Astrocyte (in vitro differentiated cells and primary cell): ENCODE measurements around the gene TRAF6. TPM values are rescaled to one million over a fixed set of nuclear protein-coding genes. Genes with fewer than 3 reads are reported as not detected.
"Not testable (repeated sequence)": the region's sequence is repeated elsewhere in the genome, so short reads cannot be mapped to it uniquely, and the experiment has no call there.

Experiments used
- DNase-seq: peaks from one replicate; pipeline ENCODE4 v3.0.0-alpha.2; 2010; ENCODE audit warnings: low read depth
- FAIRE-seq: peaks from 2 replicates; lab custom pipeline; 2011; peaks lifted over from hg19 to GRCh38; lab: Jason Lieb, UNC
- H2AFZ ChIP-seq: 2 replicates; pipeline ENCODE4 v1.6.0; 2012; ENCODE audit warnings: low read depth, low read length, inconsistent platforms
- H3K27ac ChIP-seq: 2 replicates; pipeline ENCODE4 v1.5.1; 2011; ENCODE audit warnings: low read depth, low read length, inconsistent platforms
- H3K27me3 ChIP-seq: 2 replicates; pipeline ENCODE4 v1.6.0; 2011; ENCODE audit warnings: low read length, inconsistent platforms; ENCODE audit not compliant: insufficient read depth
- H3K36me3 ChIP-seq: 2 replicates; pipeline ENCODE4 v1.5.1; 2011; ENCODE audit warnings: low read length, inconsistent platforms; ENCODE audit not compliant: insufficient read depth
- H3K4me1 ChIP-seq: 2 replicates; pipeline ENCODE4 v1.5.1; 2011; ENCODE audit warnings: low read length, inconsistent platforms; ENCODE audit not compliant: insufficient read depth
- H3K4me2 ChIP-seq: 2 replicates; pipeline ENCODE4 v1.6.0; 2012; ENCODE audit warnings: low read length, inconsistent platforms
- H3K4me3 ChIP-seq: 2 replicates; pipeline ENCODE4 v1.5.1; 2011; ENCODE audit warnings: low read depth, mild to moderate bottlenecking, low read length, inconsistent platforms; ENCODE audit not compliant: insufficient read depth
- H3K79me2 ChIP-seq: 2 replicates; pipeline ENCODE4 v1.6.0; 2012; ENCODE audit warnings: mild to moderate bottlenecking, low read length, inconsistent platforms; ENCODE audit not compliant: insufficient read depth
- H3K9ac ChIP-seq: 2 replicates; pipeline ENCODE4 v1.6.0; 2012; ENCODE audit warnings: mild to moderate bottlenecking, low read length, inconsistent platforms
- H3K9me3 ChIP-seq: 2 replicates; pipeline ENCODE4 v1.5.1; 2012; ENCODE audit warnings: low read depth, mild to moderate bottlenecking, low read length, inconsistent platforms; ENCODE audit not compliant: insufficient read depth
- H4K20me1 ChIP-seq: 2 replicates; pipeline ENCODE4 v1.6.0; 2012; ENCODE audit warnings: low read length, inconsistent platforms; ENCODE audit not compliant: insufficient read depth
- H3K27ac Mint-ChIP-seq: one replicate; pipeline ENCODE4 v1.8.0; 2021; ENCODE audit warnings: mild to moderate bottlenecking, mixed read lengths; ENCODE audit not compliant: unreplicated experiment
- H3K27me3 Mint-ChIP-seq: one replicate; pipeline ENCODE4 v1.8.0; 2021; ENCODE audit warnings: low read depth, mixed read lengths; ENCODE audit not compliant: unreplicated experiment
- H3K36me3 Mint-ChIP-seq: one replicate; pipeline ENCODE4 v1.8.0; 2021; ENCODE audit warnings: low read depth, mixed read lengths; ENCODE audit not compliant: unreplicated experiment
- H3K4me1 Mint-ChIP-seq: one replicate; pipeline ENCODE4 v1.8.0; 2021; ENCODE audit warnings: low read depth, mixed read lengths; ENCODE audit not compliant: unreplicated experiment
- H3K4me3 Mint-ChIP-seq: one replicate; pipeline ENCODE4 v1.8.0; 2021; ENCODE audit warnings: mild to moderate bottlenecking, moderate library complexity, mixed read lengths; ENCODE audit not compliant: unreplicated experiment
- H3K9me3 Mint-ChIP-seq: one replicate; pipeline ENCODE4 v1.8.0; 2021; ENCODE audit warnings: mild to moderate bottlenecking, mixed read lengths; ENCODE audit not compliant: unreplicated experiment
- EZH2 ChIP-seq: IDR thresholded peaks from 2 replicates; pipeline ENCODE4 v1.6.1; 2012; ENCODE audit warnings: mild to moderate bottlenecking, low read length, inconsistent platforms; ENCODE audit not compliant: insufficient read depth
- total RNA-seq: library from RNA; stranded (reverse); gene quantifications from 2 replicates; pipeline ENCODE4 v1.2.1, GENCODE V29; 2021
- TF ChIP-seq, protein P1 (sequence below): IDR thresholded peaks from 2 replicates; pipeline ENCODE4 v1.5.1; 2011; ENCODE audit warnings: low read depth, mild to moderate bottlenecking, inconsistent platforms, low read length, moderate library complexity; ENCODE audit not compliant: insufficient read depth

The TRAF6 gene
- total RNA-seq, 1 donor from 2014 or later, result 19.4 TPM

DNA sequence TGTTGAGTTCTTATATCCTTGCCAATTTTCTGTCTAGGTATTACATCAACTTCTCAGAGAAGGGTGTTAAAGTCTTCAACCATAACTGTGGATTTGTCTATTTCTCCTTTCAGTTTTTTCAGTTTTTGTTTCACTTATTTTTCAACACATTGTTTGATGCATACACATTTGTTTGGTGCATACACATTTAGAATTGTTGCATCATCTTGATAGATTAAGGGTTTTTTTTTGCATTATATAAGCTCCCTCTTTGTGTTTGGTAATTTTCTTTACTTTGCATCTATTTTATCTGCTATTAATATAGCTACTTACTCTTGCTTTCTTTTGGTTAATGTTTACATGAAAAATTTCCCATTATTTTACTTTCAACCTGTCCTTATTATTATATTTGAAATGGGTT is 20.8 kb upstream of the TRAF6 start:
- Histone ChIP-seq H2AFZ (no peak overlapping the region), H3K79me2 (no peaks in the 10 kb centered on the region), H3K4me1 (no peaks in the 10 kb centered on the region), H3K27ac (no peak overlapping the region), H3K9ac (no peak overlapping the region), H3K9me3 (no peaks in the 10 kb centered on the region), H3K36me3 (no peaks in the 10 kb centered on the region), H3K4me2 (no peak overlapping the region), H3K4me3 (no peak overlapping the region), H4K20me1 (no peaks in the 10 kb centered on the region), H3K27me3 (no peaks in the 10 kb centered on the region)
- FAIRE-seq (no peak), DNase-seq (no peak)
- TF ChIP-seq, protein P1, sequence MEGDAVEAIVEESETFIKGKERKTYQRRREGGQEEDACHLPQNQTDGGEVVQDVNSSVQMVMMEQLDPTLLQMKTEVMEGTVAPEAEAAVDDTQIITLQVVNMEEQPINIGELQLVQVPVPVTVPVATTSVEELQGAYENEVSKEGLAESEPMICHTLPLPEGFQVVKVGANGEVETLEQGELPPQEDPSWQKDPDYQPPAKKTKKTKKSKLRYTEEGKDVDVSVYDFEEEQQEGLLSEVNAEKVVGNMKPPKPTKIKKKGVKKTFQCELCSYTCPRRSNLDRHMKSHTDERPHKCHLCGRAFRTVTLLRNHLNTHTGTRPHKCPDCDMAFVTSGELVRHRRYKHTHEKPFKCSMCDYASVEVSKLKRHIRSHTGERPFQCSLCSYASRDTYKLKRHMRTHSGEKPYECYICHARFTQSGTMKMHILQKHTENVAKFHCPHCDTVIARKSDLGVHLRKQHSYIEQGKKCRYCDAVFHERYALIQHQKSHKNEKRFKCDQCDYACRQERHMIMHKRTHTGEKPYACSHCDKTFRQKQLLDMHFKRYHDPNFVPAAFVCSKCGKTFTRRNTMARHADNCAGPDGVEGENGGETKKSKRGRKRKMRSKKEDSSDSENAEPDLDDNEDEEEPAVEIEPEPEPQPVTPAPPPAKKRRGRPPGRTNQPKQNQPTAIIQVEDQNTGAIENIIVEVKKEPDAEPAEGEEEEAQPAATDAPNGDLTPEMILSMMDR, result no peak
- TF ChIP-seq EZH2, result no peak
- H3K4me3 Mint-ChIP-seq, result no peak overlapping the region
- H3K27me3 Mint-ChIP-seq, result no peaks in the 10 kb centered on the region
- peaks cover 5% of the 10 kb centered on the region for H3K9me3 Mint-ChIP-seq
- H3K4me1 Mint-ChIP-seq, result no peaks in the 10 kb centered on the region
- H3K36me3 Mint-ChIP-seq, result no peaks in the 10 kb centered on the region
- no peak overlapping the region for H3K27ac Mint-ChIP-seq

DNA sequence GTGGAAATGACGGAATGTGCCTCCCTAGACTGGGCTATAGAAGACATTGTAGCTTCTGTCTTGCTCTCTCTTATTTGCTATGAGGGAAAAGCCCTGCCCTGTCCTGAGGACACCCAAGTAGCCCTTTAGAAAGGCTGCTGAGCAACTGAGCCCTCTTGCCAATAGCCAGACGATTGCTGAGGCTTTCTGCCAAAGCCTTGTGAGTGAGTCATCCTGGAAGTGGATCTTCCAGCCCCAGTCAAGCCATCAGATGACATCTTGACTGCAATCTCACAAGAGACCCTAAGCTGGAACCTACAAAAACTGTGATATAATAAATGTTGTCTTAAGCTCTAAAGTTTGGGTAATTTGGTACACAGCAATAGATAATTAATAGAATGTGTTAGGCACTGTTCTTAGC is 3.9 kb upstream of the TRAF6 start:
- Mint-ChIP-seq H3K36me3 (peaks cover 6% of the 10 kb centered on the region), H3K27me3 (peaks cover 7% of the 10 kb centered on the region), H3K27ac (no peak overlapping the region), H3K4me1 (peaks cover 3% of the 10 kb centered on the region), H3K9me3 (peaks cover 16% of the 10 kb centered on the region), H3K4me3 (no peak overlapping the region)
- Histone ChIP-seq H3K9me3 (peaks cover 5% of the 10 kb centered on the region), H3K79me2 (peaks cover 11% of the 10 kb centered on the region), H2AFZ (no peak overlapping the region), H3K4me3 (no peak overlapping the region), H3K4me1 (peaks cover 3% of the 10 kb centered on the region), H3K27ac (no peak overlapping the region), H3K36me3 (no peaks in the 10 kb centered on the region), H3K9ac (no peak overlapping the region), H3K27me3 (no peaks in the 10 kb centered on the region), H3K4me2 (no peak overlapping the region), H4K20me1 (peaks cover 4% of the 10 kb centered on the region)
- DNase-seq, result no peak
- TF ChIP-seq EZH2, result no peak
- TF ChIP-seq, protein P1, result no peak
- FAIRE-seq, result no peak

DNA sequence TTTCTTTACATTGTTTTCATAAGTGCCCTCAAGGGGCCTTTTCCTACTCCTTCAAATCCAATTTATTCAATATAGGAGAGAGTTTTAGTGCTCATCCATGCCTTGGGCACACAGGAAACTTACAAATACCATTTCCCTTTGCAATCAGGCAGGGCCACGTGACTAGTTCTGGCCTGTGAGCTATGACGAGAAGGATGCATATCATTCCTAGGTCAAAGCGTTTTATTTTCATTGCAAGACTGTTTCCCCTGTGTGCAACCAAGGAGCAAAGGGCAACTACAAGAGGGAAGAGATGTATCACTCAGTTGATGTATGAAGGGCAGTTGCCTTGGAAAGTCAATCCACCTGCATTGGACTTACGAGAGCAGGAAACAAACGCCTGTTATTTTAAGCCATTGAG is 1.9 kb upstream of the TRAF6 start:
- H3K4me3 Mint-ChIP-seq, result no peak overlapping the region

DNA sequence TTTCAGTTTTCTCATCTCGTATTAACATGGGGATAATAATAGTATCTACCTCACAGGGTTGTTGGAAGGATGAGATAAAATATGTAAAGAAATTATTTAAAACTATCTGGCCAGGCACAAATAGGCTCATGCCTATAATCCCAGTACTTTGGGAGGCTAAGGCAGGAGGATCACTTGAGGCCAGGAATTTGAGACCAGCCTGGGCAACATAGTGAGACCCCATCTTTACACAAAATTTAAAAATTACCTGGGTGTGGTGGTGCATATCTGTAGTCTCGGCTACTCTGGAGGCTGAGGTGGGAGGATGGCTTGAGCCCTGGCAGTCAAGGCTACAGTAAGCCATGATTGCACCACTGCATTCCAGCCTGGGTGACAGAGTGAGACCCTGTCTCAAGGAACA is 990 bp upstream of the TRAF6 start:
- H2AFZ ChIP-seq, H3K36me3 ChIP-seq, DNase-seq, FAIRE-seq, H3K27me3 ChIP-seq, H3K27me3 Mint-ChIP-seq, H3K36me3 Mint-ChIP-seq, H3K9me3 ChIP-seq: not testable (repeated sequence)
- Histone ChIP-seq H3K4me1 (peaks cover 11% of the 10 kb centered on the region), H3K4me3 (peak overlapping the region; percentile 96), H4K20me1 (peaks cover 16% of the 10 kb centered on the region), H3K9ac (peak overlapping the region; percentile 97), H3K79me2 (peaks cover 33% of the 10 kb centered on the region), H3K27ac (peak overlapping the region; percentile 97), H3K4me2 (peak overlapping the region; percentile 91)
- Mint-ChIP-seq H3K9me3 (peaks cover 16% of the 10 kb centered on the region), H3K4me3 (peak overlapping the region; percentile 99), H3K27ac (peak overlapping the region; percentile 88), H3K4me1 (peaks cover 13% of the 10 kb centered on the region)

More for the DNA sequence above, 1.9 kb upstream of the TRAF6 start:
- peaks cover 6% of the 10 kb centered on the region for H3K36me3 Mint-ChIP-seq
- peaks cover 11% of the 10 kb centered on the region for H3K4me1 ChIP-seq
- TF ChIP-seq, protein P1, result no peak
- no peak for TF ChIP-seq EZH2
- H3K9me3 Mint-ChIP-seq, result peaks cover 16% of the 10 kb centered on the region
- peaks cover 5% of the 10 kb centered on the region for H3K9me3 ChIP-seq
- no peaks in the 10 kb centered on the region for H3K36me3 ChIP-seq
- DNase-seq (no peak), FAIRE-seq (no peak)
- H3K9ac ChIP-seq, result no peak overlapping the region
- H3K27ac Mint-ChIP-seq, result no peak overlapping the region
- H3K4me1 Mint-ChIP-seq, result peaks cover 6% of the 10 kb centered on the region
- H3K4me2 ChIP-seq, result no peak overlapping the region
- H3K79me2 ChIP-seq, result peaks cover 24% of the 10 kb centered on the region
- peaks cover 7% of the 10 kb centered on the region for H3K27me3 Mint-ChIP-seq
- no peak overlapping the region for H2AFZ ChIP-seq
- peaks cover 16% of the 10 kb centered on the region for H4K20me1 ChIP-seq
- H3K27me3 ChIP-seq, result no peaks in the 10 kb centered on the region
- no peak overlapping the region for H3K27ac ChIP-seq
- no peak overlapping the region for H3K4me3 ChIP-seq
